GM21423 (cell line): Measurements from ENCODE around the gene THPO.

ENCODE experiments used
- ATAC-seq: cut with Tn5 transposase; IDR thresholded peaks from one replicate; pipeline ENCODE4 v1.9.1; 2021; ENCODE audit warnings: mild to moderate bottlenecking, moderate library complexity; ENCODE audit not compliant: unreplicated experiment

THPO gene

GRCh38 chr3:184384856-184385422 lies 6.9 kb upstream of the THPO start:
- no peak for ATAC-seq

GRCh38 chr3:184384342-184384741 lies 6.3 kb upstream of the THPO start:
- ATAC-seq, result no peak

- no peak for ATAC-seq
Observed at GRCh38 chr3:184383033-184383740, 5.2 kb upstream of the THPO start.

GRCh38 chr3:184382326-184383032 lies 4.5 kb upstream of the THPO start:
- no peak for ATAC-seq

- no peak for ATAC-seq
Observed at GRCh38 chr3:184381261-184382224, 3.5 kb upstream of the THPO start.

GRCh38 chr3:184380627-184381260 lies 2.7 kb upstream of the THPO start:
- ATAC-seq, result no peak

GRCh38 chr3:184380185-184380626 lies 2.2 kb upstream of the THPO start:
- ATAC-seq, result no peak

- no peak for ATAC-seq
Observed at GRCh38 chr3:184379358-184380184, 1.6 kb upstream of the THPO start, which contains the start of gene CHRD. TSS of gene CHRD (plus strand) at chr3:184380054. CDS start at chr3:184380319, 265 bp downstream.

GRCh38 chr3:184378651-184379357 lies 797 bp upstream of the THPO start:
- ATAC-seq, result no peak

- no peak for ATAC-seq
Observed at GRCh38 chr3:184377374-184377773, 633 bp downstream of the THPO start.

- no peak for ATAC-seq
Observed at GRCh38 chr3:184375747-184376461, 2.1 kb downstream of the THPO start.

- no peak for ATAC-seq
Observed at GRCh38 chr3:184373422-184373821, 4.6 kb downstream of the THPO start.

- no peak for ATAC-seq
Observed at GRCh38 chr3:184372911-184373310, 5.1 kb downstream of the THPO start.

GRCh38 chr3:184372296-184372821 lies 5.6 kb downstream of the THPO start:
- no peak for ATAC-seq

GRCh38 chr3:184371570-184372018 lies 6.4 kb downstream of the THPO start:
- ATAC-seq, result peak; percentile 74

- no peak for ATAC-seq
Observed at GRCh38 chr3:184368586-184369183, 9.3 kb downstream of the THPO start.

GRCh38 chr3:184368116-184368515 lies 9.9 kb downstream of the THPO start:
- ATAC-seq, result no peak
